Liver (tissue), 2 donors: ENCODE data around the gene TFB1M.

ENCODE experiments used
- FOXA1 ChIP-seq: IDR thresholded peaks from 2 replicates; pipeline ENCODE4 v1.6.1; 2016; ENCODE audit warnings: antibody characterized with exemption
- TF ChIP-seq, protein P1 (sequence below): IDR thresholded peaks from 2 replicates; pipeline ENCODE4 v1.6.1; 2016; ENCODE audit warnings: antibody characterized with exemption
- TF ChIP-seq, protein P2 (sequence below): fragments of 150-350 bp; IDR thresholded peaks from 2 replicates; pipeline ENCODE4 v1.5.1; 2017; ENCODE audit warnings: improper control_type of control experiment, low read depth, low read length; ENCODE audit not compliant: missing input control
- TF ChIP-seq, protein P3 (sequence below): IDR thresholded peaks from 2 replicates; pipeline ENCODE4 v1.6.1; 2016; ENCODE audit warnings: antibody characterized with exemption
- donor health status: healthy.

DNA sequence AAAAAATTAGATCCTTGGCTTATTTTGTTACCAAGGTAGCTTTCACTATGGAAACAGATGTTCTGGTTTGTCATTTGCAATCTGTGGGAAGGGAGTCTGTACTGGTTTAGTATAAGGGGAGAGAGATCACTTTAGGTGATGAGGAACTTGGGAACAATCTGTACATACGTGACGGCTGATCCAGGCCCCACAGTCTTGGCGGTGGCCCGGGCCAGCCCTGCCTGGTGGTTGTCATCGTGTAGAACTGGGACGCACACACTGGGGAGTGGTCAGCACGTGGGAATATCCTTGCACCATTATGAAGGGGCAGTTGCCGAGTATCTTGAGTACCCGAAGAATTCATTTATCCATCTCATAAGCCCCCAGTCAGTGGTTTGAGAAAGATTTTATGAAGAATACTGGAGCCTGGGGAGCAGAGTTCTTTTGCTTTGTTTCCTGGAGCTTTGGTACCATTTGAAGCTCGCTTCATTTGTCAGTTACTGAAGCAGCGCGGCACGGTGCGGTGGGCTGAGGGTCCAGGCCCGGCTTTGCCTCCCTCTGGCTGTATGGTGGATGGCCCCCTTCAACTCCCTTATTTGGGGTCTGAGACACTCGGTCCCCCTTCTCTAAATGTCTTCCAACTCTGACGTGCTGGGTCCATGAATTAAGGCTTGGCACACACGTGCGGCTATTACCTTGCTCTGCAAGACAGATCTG is 73.2 kb downstream of the TFB1M start:
- TF ChIP-seq, protein P1, sequence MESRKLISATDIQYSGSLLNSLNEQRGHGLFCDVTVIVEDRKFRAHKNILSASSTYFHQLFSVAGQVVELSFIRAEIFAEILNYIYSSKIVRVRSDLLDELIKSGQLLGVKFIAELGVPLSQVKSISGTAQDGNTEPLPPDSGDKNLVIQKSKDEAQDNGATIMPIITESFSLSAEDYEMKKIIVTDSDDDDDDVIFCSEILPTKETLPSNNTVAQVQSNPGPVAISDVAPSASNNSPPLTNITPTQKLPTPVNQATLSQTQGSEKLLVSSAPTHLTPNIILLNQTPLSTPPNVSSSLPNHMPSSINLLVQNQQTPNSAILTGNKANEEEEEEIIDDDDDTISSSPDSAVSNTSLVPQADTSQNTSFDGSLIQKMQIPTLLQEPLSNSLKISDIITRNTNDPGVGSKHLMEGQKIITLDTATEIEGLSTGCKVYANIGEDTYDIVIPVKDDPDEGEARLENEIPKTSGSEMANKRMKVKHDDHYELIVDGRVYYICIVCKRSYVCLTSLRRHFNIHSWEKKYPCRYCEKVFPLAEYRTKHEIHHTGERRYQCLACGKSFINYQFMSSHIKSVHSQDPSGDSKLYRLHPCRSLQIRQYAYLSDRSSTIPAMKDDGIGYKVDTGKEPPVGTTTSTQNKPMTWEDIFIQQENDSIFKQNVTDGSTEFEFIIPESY = no peak
- TF ChIP-seq, protein P2, sequence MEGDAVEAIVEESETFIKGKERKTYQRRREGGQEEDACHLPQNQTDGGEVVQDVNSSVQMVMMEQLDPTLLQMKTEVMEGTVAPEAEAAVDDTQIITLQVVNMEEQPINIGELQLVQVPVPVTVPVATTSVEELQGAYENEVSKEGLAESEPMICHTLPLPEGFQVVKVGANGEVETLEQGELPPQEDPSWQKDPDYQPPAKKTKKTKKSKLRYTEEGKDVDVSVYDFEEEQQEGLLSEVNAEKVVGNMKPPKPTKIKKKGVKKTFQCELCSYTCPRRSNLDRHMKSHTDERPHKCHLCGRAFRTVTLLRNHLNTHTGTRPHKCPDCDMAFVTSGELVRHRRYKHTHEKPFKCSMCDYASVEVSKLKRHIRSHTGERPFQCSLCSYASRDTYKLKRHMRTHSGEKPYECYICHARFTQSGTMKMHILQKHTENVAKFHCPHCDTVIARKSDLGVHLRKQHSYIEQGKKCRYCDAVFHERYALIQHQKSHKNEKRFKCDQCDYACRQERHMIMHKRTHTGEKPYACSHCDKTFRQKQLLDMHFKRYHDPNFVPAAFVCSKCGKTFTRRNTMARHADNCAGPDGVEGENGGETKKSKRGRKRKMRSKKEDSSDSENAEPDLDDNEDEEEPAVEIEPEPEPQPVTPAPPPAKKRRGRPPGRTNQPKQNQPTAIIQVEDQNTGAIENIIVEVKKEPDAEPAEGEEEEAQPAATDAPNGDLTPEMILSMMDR = no peak
- no peak for TF ChIP-seq FOXA1
- TF ChIP-seq, protein P3, sequence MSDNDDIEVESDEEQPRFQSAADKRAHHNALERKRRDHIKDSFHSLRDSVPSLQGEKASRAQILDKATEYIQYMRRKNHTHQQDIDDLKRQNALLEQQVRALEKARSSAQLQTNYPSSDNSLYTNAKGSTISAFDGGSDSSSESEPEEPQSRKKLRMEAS = no peak
